Omental fat pad (tissue), 4 donors: Measurements from ENCODE around the gene NTN1. TPM values are rescaled to one million over a fixed set of nuclear protein-coding genes. Genes with fewer than 3 reads are reported as not detected.

Experiments
- ATAC-seq: fragments of 150-250 bp; one replicate; pipeline ENCODE4 v1.9.1; 2016; ENCODE audit warnings: mild to moderate bottlenecking, moderate library complexity; ENCODE audit not compliant: low FRiP score
- DNase-seq: peaks from one replicate; pipeline ENCODE4 v3.0.0-alpha.2; 2019; ENCODE audit warnings: low spot score
- CTCF ChIP-seq, 3 donors: fragments of 450-650 bp; IDR thresholded peaks; one replicate each; pipeline ENCODE4 v1.5.1; 2016 to 2017; ENCODE audit warnings: antibody characterized with exemption in 3 of 3, mild to moderate bottlenecking in 3 of 3, moderate library complexity in 2 of 3
- total RNA-seq, 4 donors: library from RNA; depleted of rRNA; stranded (reverse); fragments of >200 nt; gene quantifications; one replicate each; pipeline ENCODE4 v1.1.0, GENCODE V29; 2016

The NTN1 gene
- total RNA-seq, 4 donors from 2014 or later = 0.69 to 7.3 (median 2.5) TPM

GRCh38 chr17:9247401-9247938, 226.2 kb downstream of the NTN1 start:
- no peak for DNase-seq
- no peak for ATAC-seq
- TF ChIP-seq CTCF (IDR thresholded peaks at IDR 0.05) = no peak

- TF ChIP-seq CTCF (IDR thresholded peaks at IDR 0.05) = no peak
- ATAC-seq (no peak), DNase-seq (no peak)
Measured at GRCh38 chr17:9249245-9249953, 228.1 kb downstream of the NTN1 start.

- DNase-seq (no peak), ATAC-seq (no peak)
- TF ChIP-seq CTCF (IDR thresholded peaks at IDR 0.05) = no peak
Measured at GRCh38 chr17:9251273-9251672, 230.0 kb downstream of the NTN1 start.

- TF ChIP-seq CTCF (IDR thresholded peaks at IDR 0.05) = no peak
- ATAC-seq (no peak), DNase-seq (no peak)
Measured at GRCh38 chr17:9253308-9253707, 232.0 kb downstream of the NTN1 start.

- DNase-seq (no peak), ATAC-seq (no peak)
- no peak for TF ChIP-seq CTCF (IDR thresholded peaks at IDR 0.05)
Measured at GRCh38 chr17:9254841-9255240, 233.5 kb downstream of the NTN1 start.

DNA sequence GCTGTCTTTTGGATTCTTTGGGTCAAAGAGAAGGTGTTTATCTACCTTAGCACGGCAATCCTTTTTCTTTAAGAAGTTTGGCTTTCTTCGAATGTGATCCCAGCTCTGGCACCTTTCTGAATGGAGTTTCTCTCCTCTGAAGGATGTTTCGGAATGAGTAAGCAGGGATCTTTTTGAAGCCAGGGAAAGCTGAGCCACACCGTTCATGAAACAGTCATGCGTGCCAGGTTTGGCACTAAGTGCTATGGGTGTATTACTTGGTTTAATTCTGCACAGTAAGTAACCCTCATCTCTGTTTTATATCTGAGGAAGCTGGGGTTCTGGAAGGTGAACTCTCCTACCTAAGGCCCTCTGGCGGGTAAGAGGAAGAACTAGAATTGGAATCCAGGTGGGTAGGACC, 234.5 kb downstream of the NTN1 start:
- DNase-seq (no peak), ATAC-seq (peak; percentile 72)
- no peak for TF ChIP-seq CTCF (IDR thresholded peaks at IDR 0.05)

DNA sequence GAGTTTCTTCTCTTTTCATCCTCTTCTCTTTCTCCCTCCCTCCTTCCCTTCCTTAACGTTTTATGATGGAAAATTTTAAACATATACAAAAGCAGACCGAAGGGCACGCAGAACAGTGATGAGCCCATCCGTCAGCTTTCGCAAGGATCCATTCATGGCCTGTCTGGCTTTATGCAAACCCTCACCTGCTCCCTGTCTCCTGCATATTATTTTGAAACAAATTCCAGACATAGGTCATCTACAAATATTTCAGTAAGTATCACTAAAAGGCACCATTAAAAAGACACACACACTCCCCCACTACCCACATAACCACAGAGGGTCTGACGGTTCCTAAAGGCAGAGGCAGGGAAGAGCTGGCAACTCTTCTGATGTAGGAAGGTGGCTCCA, 235.0 kb downstream of the NTN1 start:
- ATAC-seq (no peak), DNase-seq (no peak)
- no peak for TF ChIP-seq CTCF (IDR thresholded peaks at IDR 0.05)
